Measurements from ENCODE around the gene IDE. TPM values are rescaled to one million over a fixed set of nuclear protein-coding genes. Genes with fewer than 3 reads are reported as not detected.
"Not testable (repeated sequence)": the region's sequence is repeated elsewhere in the genome, so short reads cannot be mapped to it uniquely, and the experiment has no call there.

IDE gene
- polyA plus RNA-seq, 1 experiment = 15.1 TPM

GRCh38 chr10:92572362-92573090 lies 1.4 kb downstream of the IDE start:
- Histone ChIP-seq H3K36me3 (ENCODE audit: control insufficient read depth, insufficient read depth, low read length) (peaks cover 2% of the 10 kb centered on the region; the same call in 1 of the 2 replicates), H3K4me3 (ENCODE audit: low read depth, low read length) (peak overlapping the region; percentile 79), H3K27me3 (ENCODE audit: control insufficient read depth, insufficient read depth, low read length) (no peaks in the 10 kb centered on the region)
- DNase-seq (ENCODE audit: low read depth) = no peak
- ChIA-PET CTCF (interaction anchor here (1.1 to 5.3 kb wide), 7 partner anchors 16 to 61 kb away, joined by 3 to 57 read pairs (median 5); no protein-coding TSS in a partner anchor), POLR2A (interaction anchor here (0.5 kb wide), 1 partner anchor 20 kb away, joined by 3 read pairs; no protein-coding TSS in a partner anchor)
- no peak for TF ChIP-seq CTCF (IDR thresholded peaks at IDR 0.05; ENCODE audit: insufficient read depth, low read depth, low read length)

- ChIA-PET POLR2A (interaction anchor here (0.6 kb wide), 1 partner anchor 19 kb away, joined by 3 read pairs; no protein-coding TSS in a partner anchor), CTCF (interaction anchor here (1.1 to 5.3 kb wide), 5 partner anchors 15 to 54 kb away, joined by 3 to 57 read pairs (median 5); no protein-coding TSS in a partner anchor)
- Histone ChIP-seq H3K36me3 (ENCODE audit: control insufficient read depth, insufficient read depth, low read length) (peaks cover 2% of the 10 kb centered on the region; the same call in 1 of the 2 replicates), H3K4me3 (ENCODE audit: low read depth, low read length) (no peak overlapping the region), H3K27me3 (ENCODE audit: control insufficient read depth, insufficient read depth, low read length) (no peaks in the 10 kb centered on the region)
- no peak for TF ChIP-seq CTCF (IDR thresholded peaks at IDR 0.05; ENCODE audit: insufficient read depth, low read depth, low read length)
- DNase-seq (ENCODE audit: low read depth) = no peak
These were observed 2.2 kb downstream of the IDE start for GRCh38 chr10:92571649-92572048.

GRCh38 chr10:92569663-92570062 lies 4.2 kb downstream of the IDE start:
- POLR2A ChIA-PET; H3K27me3 ChIP-seq (ENCODE audit: control insufficient read depth, insufficient read depth, low read length); H3K4me3 ChIP-seq (ENCODE audit: low read depth, low read length); H3K36me3 ChIP-seq (ENCODE audit: control insufficient read depth, insufficient read depth, low read length); DNase-seq (ENCODE audit: low read depth): not testable (repeated sequence)
- CTCF ChIA-PET = interaction anchor here (1.0 to 1.3 kb wide), 2 partner anchors 9 to 52 kb away, joined by 3 to 4 read pairs; no protein-coding TSS in a partner anchor

GRCh38 chr10:92569071-92569470 lies 4.8 kb downstream of the IDE start:
- no peak for DNase-seq (ENCODE audit: low read depth)
- peaks cover 2% of the 10 kb centered on the region; the same call in 1 of the 2 replicates for H3K36me3 ChIP-seq (ENCODE audit: control insufficient read depth, insufficient read depth, low read length)
- TF ChIP-seq CTCF (IDR thresholded peaks at IDR 0.05; ENCODE audit: insufficient read depth, low read depth, low read length) = no peak

GRCh38 chr10:92567952-92568600 lies 5.8 kb downstream of the IDE start:
- TF ChIP-seq CTCF (IDR thresholded peaks at IDR 0.05; ENCODE audit: insufficient read depth, low read depth, low read length) = no peak
- Histone ChIP-seq H3K27me3 (ENCODE audit: control insufficient read depth, insufficient read depth, low read length) (no peaks in the 10 kb centered on the region), H3K36me3 (ENCODE audit: control insufficient read depth, insufficient read depth, low read length) (peaks cover 2% of the 10 kb centered on the region; the same call in 1 of the 2 replicates), H3K4me3 (ENCODE audit: low read depth, low read length) (no peak overlapping the region)
- POLR2A ChIA-PET = no interaction called here
- CTCF ChIA-PET = no interaction called here
- DNase-seq (ENCODE audit: low read depth) = no peak

More at GRCh38 chr10:92569071-92569470, 4.8 kb downstream of the IDE start:
- ChIA-PET CTCF (interaction anchor here (1.0 to 1.3 kb wide), 2 partner anchors 8 to 52 kb away, joined by 3 to 4 read pairs; no protein-coding TSS in a partner anchor), POLR2A (no interaction called here)
- Histone ChIP-seq H3K27me3 (ENCODE audit: control insufficient read depth, insufficient read depth, low read length) (no peaks in the 10 kb centered on the region), H3K4me3 (ENCODE audit: low read depth, low read length) (no peak overlapping the region)

Data from BJ (cell line).